ENCODE data around the gene PARVA. TPM values are rescaled to one million over a fixed set of nuclear protein-coding genes. Genes with fewer than 3 reads are reported as not detected.

Gene PARVA
- total and polyA plus RNA-seq, 9 of the 15 experiments (the other 6 are each of a cell fraction or from before 2014, with no cell fraction given) = 0.11 TPM; not detected in 8

DNA sequence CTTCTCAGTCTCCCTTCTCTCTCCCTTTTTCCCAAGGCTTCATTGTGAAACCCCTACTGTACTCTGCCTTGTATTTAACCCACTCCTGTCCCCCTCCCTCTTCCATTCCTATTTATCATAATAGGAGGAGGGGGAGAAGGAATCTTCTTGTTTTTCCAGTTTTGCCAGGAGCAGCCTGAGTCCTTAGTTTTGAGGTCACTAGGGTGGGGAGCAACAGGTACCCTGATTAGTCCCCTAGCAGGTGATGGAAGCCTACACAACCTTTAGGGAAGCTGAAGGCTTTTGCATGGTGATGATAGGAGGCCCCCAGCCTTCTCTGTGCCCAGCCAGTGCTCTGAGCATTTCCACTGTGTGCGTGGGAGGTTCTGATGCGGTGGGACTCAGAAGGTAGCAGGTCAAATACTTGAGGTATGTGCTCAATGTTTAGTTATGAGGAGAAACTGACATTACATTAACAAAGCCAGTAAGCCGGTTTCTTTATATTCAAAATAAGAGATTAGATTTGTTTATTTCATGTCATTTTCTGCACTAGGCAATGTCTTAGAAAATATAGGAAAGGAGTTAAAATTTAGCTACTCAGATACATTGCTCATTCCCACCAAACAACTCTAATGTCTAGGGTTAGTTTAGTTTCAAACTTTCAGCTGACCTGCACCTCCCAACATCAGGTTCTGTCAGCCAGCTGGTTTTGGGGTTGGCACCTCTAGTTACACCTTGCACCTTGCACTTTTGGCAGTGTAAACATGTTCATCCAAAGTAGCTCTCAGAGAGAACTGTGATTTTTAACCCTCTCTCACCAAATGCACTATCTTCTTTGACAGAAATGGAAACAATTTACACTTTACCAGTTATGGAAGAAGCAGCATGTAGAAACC lies 26.0 kb downstream of the PARVA start (continued):
- TF ChIP-seq JUN (IDR thresholded peaks at IDR 0.05; ENCODE audit: borderline replicate concordance, low read depth, low read length) (no peak), JUN (CRISPR knock-in tag; IDR thresholded peaks at IDR 0.05; ENCODE audit: borderline replicate concordance) (no peak), HCFC1 (IDR thresholded peaks at IDR 0.05; ENCODE audit: low read depth, low read length) (no peak)
- TF ChIP-seq, protein P1, sequence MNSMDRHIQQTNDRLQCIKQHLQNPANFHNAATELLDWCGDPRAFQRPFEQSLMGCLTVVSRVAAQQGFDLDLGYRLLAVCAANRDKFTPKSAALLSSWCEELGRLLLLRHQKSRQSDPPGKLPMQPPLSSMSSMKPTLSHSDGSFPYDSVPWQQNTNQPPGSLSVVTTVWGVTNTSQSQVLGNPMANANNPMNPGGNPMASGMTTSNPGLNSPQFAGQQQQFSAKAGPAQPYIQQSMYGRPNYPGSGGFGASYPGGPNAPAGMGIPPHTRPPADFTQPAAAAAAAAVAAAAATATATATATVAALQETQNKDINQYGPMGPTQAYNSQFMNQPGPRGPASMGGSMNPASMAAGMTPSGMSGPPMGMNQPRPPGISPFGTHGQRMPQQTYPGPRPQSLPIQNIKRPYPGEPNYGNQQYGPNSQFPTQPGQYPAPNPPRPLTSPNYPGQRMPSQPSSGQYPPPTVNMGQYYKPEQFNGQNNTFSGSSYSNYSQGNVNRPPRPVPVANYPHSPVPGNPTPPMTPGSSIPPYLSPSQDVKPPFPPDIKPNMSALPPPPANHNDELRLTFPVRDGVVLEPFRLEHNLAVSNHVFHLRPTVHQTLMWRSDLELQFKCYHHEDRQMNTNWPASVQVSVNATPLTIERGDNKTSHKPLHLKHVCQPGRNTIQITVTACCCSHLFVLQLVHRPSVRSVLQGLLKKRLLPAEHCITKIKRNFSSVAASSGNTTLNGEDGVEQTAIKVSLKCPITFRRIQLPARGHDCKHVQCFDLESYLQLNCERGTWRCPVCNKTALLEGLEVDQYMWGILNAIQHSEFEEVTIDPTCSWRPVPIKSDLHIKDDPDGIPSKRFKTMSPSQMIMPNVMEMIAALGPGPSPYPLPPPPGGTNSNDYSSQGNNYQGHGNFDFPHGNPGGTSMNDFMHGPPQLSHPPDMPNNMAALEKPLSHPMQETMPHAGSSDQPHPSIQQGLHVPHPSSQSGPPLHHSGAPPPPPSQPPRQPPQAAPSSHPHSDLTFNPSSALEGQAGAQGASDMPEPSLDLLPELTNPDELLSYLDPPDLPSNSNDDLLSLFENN (IDR thresholded peaks at IDR 0.05; ENCODE audit: low read depth in 2 of 2, low read length in 2 of 2) = no peak
- TF ChIP-seq, protein P2, sequence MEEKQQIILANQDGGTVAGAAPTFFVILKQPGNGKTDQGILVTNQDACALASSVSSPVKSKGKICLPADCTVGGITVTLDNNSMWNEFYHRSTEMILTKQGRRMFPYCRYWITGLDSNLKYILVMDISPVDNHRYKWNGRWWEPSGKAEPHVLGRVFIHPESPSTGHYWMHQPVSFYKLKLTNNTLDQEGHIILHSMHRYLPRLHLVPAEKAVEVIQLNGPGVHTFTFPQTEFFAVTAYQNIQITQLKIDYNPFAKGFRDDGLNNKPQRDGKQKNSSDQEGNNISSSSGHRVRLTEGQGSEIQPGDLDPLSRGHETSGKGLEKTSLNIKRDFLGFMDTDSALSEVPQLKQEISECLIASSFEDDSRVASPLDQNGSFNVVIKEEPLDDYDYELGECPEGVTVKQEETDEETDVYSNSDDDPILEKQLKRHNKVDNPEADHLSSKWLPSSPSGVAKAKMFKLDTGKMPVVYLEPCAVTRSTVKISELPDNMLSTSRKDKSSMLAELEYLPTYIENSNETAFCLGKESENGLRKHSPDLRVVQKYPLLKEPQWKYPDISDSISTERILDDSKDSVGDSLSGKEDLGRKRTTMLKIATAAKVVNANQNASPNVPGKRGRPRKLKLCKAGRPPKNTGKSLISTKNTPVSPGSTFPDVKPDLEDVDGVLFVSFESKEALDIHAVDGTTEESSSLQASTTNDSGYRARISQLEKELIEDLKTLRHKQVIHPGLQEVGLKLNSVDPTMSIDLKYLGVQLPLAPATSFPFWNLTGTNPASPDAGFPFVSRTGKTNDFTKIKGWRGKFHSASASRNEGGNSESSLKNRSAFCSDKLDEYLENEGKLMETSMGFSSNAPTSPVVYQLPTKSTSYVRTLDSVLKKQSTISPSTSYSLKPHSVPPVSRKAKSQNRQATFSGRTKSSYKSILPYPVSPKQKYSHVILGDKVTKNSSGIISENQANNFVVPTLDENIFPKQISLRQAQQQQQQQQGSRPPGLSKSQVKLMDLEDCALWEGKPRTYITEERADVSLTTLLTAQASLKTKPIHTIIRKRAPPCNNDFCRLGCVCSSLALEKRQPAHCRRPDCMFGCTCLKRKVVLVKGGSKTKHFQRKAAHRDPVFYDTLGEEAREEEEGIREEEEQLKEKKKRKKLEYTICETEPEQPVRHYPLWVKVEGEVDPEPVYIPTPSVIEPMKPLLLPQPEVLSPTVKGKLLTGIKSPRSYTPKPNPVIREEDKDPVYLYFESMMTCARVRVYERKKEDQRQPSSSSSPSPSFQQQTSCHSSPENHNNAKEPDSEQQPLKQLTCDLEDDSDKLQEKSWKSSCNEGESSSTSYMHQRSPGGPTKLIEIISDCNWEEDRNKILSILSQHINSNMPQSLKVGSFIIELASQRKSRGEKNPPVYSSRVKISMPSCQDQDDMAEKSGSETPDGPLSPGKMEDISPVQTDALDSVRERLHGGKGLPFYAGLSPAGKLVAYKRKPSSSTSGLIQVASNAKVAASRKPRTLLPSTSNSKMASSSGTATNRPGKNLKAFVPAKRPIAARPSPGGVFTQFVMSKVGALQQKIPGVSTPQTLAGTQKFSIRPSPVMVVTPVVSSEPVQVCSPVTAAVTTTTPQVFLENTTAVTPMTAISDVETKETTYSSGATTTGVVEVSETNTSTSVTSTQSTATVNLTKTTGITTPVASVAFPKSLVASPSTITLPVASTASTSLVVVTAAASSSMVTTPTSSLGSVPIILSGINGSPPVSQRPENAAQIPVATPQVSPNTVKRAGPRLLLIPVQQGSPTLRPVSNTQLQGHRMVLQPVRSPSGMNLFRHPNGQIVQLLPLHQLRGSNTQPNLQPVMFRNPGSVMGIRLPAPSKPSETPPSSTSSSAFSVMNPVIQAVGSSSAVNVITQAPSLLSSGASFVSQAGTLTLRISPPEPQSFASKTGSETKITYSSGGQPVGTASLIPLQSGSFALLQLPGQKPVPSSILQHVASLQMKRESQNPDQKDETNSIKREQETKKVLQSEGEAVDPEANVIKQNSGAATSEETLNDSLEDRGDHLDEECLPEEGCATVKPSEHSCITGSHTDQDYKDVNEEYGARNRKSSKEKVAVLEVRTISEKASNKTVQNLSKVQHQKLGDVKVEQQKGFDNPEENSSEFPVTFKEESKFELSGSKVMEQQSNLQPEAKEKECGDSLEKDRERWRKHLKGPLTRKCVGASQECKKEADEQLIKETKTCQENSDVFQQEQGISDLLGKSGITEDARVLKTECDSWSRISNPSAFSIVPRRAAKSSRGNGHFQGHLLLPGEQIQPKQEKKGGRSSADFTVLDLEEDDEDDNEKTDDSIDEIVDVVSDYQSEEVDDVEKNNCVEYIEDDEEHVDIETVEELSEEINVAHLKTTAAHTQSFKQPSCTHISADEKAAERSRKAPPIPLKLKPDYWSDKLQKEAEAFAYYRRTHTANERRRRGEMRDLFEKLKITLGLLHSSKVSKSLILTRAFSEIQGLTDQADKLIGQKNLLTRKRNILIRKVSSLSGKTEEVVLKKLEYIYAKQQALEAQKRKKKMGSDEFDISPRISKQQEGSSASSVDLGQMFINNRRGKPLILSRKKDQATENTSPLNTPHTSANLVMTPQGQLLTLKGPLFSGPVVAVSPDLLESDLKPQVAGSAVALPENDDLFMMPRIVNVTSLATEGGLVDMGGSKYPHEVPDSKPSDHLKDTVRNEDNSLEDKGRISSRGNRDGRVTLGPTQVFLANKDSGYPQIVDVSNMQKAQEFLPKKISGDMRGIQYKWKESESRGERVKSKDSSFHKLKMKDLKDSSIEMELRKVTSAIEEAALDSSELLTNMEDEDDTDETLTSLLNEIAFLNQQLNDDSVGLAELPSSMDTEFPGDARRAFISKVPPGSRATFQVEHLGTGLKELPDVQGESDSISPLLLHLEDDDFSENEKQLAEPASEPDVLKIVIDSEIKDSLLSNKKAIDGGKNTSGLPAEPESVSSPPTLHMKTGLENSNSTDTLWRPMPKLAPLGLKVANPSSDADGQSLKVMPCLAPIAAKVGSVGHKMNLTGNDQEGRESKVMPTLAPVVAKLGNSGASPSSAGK (IDR thresholded peaks at IDR 0.05) = no peak

Data from K562 (cell line).